Stimulated activated CD8-positive, alpha-beta memory T cell treated with anti-CD3 and anti-CD28 coated beads, Interleukin-4, amount 100 ng/mL, for 4 hours (primary cell): ENCODE measurements around the gene POLR2F.

Source experiments
- DNase-seq, 2 donors: peaks; one replicate each; pipeline ENCODE4 v3.0.0-alpha.2; 2020; ENCODE audit warnings: low read depth in 2 of 2, low spot score in 1 of 2

Gene POLR2F

DNA sequence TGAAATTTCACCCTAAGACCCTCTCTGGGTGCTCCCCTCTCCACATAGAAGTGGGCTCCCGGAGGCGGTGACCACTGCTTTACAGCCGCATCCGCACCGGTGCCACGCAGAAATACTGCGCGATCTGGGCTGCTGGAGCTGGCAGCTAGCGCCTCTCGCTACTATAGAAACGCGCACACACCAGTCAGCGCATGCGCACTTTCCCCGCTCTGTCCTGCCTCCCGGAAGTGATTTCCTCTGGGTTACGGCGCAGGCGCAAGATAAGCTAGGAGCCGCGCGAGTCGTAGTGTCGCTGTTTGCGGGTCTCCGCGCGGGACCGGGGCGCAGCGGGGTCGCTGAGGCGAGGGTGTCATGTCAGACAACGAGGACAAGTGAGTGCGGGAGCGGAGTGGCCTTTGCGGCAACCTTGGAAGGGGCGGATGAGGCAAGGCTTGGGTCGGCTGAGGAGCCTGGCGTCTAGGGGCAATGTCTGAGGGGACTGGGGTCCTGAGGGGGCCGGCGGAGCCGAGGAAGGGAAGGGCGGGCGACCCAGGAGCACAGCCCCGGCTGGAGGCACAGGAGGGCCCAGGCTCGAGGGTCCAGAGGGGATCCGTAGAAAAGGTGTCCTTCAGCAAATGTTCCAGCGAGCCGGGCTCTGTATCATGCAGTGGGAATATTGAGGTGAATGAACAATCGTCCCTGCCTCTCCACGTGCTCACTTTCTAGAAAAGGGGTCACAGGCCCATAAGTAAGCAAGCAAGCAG lies at the start of gene POLR2F, which contains the start of gene C22orf23:
POLR2F (plus strand) TSS at position 263 of the 743 bp plus-strand sequence; CDS start at position 352, 89 bp downstream.
C22orf23 (minus strand) TSS at position 165 of the 743 bp plus-strand sequence. CDS start 452 bp downstream, outside the sequence.
- DNase-seq: peak; percentile 89 to 92

DNA sequence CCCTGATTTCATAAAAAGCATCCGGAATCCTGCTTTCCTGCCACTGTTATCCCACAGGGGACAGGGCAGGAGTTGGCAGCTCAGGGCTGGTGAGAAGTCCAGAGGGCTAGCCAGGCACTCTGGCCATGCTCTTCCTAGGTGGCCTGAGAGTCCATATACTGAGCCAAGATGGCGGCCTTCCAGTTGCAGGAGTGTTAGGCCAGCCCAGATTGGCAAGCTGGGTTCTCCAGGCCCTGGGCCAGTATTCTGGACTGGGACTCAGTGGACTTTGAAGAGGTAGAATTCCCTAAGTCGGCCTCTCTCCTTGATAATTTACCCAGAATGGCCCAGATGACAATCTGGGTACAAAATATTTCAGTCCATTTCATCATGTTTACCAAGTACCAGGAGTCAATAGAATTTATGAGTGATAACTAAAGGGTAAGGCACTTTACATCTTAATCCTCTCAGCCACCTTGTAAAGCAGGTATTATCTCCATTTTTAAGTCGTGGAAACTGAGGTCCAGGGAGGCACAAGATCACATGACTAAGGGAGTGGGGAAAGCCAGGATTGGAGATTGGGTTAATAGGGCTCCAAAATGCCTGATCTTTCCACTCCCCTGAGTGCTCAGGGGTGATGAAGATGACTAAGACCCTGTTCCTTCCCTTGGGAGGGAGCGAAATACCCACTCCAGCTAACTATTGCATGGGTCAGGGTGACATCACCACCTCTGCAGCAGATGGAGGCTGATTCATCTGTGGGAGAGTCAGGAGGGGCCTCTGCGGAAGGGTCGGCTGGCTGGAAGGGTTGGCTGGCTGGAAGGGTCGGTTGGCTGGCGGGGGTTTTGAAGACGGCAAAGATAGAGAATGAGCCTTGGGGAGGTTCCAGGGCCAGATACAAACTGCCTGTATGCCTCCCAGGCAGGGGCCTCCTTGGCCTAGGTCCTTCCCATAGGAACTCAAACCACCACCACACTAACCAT lies 48.6 kb upstream of the POLR2F start:
- no peak for DNase-seq

DNA sequence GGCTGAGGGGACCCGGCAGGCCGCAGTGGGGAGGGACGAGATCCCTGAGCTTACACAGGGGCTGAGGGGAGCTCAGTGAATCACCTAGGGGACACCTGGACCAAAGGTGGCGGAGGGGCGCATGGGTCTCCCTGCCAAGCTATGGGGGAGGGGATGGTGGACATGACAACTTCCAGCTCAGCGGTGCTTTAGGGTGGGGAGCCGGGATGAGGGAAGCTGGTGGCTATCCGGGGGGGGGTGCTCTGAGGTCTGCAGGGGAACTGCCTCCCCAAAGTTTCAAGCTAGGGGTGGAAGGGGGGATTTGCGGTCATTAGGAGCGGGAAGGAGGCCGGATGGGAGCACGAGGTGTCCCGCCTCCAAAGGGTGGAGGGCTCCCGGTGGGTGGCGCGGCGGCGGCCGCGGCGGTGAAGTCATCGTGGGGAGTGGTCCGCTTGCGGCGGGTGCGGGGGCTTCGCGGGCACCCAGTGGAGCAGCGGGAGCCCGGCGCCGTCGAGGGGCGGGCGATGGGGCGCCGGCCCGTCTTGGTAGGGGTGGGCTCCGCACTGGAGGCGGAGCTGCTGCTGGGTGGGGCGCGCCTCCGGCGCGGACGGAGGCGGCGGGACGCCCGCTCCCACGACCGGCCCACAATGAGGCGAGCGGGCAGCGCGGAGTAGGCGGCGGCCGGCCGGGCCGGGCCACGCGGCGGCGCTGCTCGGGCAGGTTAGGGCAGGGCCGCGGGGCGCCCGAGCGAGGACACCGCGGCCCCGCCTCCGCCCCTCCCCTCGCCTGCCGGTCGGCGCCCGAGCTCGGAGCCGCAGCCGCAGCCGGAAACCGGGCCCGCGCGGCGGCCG lies 47.8 kb upstream of the POLR2F start, which contains the start of gene MICALL1:
MICALL1 (plus strand) TSS at position 764 of the 830 bp plus-strand sequence. CDS start 126 bp downstream, outside the sequence.
- DNase-seq: peak in 1 of 2 donors; percentile 9

DNA sequence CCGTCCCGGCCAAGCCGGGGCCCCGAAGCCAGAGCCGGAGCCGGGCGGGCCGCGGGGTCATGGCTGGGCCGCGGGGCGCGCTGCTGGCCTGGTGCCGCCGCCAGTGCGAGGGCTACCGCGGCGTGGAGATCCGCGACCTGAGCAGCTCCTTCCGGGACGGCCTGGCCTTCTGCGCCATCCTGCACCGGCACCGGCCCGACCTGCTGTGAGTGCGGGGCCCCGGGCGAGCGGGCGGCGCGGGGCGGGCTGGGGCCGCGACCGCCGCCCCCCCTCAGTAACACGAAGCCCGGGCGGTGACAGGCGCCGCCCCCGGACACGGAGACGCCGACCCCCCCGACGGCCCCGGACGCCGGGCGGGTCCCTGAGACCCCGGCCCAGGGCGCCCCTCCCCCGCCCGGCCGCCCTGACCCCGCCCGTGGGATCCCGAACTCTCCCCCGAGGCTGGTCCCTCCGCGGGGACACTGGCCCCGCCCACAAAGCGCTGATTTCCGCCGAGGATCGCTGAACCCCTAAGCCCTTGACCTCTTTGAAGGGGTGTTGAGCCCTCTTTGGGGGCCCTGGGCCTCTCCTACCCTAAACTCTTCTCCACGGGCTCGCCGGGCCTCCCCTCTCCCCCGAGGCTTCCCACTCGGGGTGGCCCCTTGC lies 47.0 kb upstream of the POLR2F start:
- DNase-seq: no peak

DNA sequence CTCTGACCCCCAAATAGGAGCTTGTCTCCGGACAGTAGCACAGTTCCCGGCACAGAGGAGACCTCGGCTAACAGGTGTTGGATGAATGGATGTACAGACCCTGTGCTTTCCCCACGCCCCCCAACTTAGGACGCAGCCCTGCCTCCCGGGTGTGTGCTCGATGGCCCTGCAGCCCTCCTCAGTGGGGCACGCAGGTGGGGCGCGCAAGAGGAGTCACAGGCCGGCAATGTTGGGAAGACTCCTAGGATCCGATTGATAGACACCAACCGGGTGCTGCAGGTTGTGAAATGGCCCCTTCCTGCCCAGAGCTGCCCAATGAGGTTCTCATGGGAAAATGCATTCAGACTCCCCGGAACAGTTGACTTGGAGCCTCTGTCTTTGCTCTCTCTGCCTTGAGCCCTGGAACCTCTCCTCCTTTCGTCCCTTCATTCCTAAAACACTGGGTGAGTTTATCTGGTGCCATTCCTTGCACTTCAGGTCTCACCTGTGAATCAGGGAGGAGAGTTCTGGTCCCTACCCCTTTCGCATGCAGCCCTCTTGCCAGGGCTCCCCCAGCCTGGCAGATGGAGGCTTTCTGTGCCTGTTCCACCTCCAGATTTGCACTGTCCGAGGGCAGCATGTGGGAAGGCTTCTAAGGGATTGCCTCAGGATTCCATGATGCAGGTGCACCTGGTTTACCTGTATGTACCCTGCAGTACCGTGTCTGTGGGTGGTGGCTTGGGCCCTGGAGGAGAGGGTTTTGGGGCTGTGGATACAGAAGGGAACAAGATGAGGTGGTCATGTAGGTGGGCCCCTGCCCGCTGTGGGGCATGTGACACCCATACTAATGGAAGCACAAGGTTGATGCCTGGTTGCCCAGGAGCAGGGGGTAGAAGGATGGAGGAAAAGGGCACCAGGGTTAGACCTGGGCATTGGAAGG lies 46.2 kb upstream of the POLR2F start:
- DNase-seq: no peak

DNA sequence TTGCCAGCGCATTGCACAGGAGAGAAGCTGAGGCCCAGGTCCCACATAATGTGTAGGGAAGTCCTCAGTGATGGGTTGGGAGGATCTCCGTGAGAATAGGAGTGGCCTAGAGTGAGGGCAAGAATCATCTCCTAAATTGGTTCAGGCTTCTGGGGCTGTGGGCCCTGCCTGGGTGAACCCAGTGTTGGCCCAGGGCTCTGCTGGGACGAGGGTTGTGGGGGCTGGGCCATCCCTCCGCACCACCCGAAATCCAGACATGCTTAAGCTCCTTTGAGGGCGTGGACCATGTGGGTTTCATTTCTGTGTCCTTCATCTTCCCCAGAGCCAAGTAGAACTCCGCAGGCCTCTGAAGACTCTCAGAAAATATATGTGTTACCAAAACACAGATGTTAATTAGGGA lies 43.7 kb upstream of the POLR2F start:
- DNase-seq: no peak

DNA sequence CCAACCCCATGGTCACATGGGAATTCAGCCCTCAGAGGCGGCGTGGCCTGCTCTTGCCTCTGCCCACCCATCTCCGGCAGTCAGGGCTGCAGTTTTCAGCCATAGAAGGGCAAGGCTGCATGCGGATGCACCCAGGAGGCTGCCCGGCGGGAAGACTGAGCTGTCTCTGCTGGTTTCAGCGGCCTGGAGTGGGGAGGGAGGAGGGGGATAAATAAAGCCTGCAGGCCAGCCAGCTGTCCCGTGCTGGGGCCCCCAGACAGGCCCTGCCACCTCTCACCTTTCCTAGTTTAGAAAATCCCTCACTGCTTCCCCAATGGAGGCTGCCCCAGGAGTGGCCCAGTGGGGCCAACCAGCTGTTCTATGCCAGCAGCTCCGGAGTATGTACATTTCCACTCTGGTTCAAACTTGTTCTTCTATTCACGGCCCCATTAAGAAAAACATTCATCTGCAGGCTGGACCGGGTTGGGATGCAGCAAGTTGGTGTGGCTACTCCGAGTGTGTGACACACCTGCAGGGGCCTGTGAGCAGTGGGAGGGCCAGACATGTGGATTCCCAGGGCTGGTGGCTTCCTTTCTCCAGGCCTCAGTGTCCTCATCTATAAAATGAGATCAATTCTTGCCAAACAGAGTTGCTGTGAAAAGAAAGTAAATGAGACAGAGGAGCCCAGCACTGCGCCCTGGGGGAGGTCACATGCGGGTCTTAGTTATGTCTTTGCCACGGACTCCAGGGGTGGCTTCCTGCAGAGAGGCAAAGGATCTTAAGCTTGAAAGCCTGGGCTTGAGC lies 42.4 kb upstream of the POLR2F start:
- DNase-seq: no peak

DNA sequence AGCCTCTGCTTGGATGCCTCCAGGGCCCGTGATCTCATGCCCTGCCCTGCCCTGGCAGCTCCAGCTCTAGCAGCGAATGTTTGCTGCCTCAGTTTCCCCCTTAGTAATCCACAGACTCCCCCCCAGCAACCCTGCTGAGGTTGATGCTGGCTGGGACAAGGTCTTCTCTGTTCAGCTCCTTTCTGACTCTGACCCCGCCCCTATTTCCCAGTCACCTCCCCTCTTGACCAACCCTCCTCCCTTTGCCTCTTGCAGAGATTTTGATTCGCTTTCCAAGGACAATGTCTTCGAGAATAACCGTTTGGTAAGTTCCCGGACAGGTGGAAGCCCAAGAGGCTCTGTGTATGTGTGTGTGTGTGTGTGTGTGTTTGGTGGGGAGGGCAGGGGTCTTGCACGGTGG lies 41.8 kb upstream of the POLR2F start:
- no peak for DNase-seq

DNA sequence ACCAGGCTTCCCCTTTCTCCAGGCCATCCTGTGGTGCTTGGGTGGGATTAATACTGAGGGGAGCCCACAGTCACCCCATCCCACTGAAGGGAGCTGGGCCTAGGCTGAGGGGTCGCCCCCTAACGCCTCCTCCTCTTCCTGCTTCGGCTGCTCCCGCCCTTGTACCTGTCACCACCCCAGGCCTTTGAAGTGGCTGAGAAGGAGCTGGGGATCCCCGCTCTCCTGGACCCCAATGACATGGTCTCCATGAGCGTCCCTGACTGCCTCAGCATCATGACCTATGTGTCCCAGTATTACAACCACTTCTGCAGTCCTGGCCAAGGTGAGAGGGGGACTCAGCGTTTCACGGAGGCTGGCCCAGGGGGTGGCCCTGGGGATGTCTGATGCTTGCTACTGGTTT lies 41.3 kb upstream of the POLR2F start:
- no peak for DNase-seq

DNA sequence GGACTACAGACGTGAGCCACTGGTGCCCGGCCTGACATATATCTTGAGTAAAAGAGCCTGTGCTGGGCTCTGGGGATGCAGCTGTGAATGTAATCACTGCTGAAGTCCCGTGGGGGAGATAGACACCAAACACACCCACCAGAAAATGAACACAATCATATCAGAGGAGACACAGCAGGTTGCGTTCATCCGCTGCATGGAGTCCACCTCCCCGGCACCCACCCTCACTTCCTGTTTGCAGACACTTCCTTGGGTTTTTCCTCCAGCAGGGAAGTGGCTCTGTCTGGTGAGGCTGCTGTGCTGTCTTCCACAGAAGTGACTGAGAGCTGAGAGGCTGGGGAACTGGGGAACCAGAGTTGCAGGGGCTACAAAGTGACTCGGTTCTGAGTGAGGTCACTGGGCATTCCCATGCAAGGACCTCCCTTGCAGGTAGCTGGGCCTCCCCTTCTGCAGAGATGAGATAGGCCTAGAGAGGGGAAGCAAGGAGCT lies 40.2 kb upstream of the POLR2F start:
- no peak for DNase-seq

DNA sequence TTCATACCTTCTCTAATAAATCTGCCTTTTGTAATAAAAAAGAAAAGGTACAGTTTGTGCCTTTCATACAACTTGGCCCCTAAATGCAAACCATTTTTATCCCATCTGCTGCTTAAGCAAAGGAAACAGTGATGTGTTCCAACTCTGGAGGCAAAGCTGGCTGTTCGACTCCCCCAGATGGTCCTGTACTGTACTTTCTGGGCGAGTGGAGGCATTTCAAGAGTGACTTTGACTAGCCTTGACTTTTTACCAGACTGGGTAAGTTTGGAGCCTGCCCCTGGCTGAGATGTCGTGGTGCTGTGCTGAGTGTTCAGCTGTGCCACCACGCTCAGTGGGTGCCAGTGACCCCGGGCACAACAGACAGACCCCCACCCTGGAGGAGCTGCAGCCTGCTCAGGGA lies 37.2 kb upstream of the POLR2F start:
- no peak for DNase-seq

DNA sequence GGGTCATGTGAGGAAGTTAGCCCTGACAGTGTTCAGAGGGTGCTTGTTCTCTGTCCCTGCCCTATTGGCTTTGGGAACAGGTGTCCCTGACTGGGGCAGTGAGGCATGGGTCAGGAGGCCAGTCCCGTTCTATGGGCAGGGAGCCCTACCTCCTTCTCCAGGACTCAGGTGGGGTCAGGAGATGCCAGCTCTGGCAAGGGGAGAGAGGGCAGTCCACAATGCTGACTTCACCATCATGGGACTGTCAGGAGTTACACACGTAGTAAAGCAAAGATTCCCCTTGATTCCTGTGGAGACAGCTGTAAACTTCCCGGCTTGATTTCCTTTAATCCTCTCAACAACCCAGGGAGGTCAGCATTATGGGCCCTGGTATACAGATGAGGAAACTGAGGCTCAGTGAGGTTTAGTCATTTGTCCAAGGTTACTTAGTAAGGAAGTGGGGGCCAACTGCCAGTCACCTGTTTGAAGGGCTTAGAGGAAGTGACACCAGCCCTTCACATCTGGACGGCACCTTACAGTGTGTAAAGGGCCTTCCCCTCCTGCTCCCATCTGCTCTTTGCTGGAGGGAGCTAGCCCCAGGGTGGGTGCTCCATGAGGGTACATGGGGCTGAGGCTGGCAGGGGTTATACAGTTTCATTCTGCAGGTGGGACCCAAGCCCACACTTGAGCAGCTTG lies 35.5 kb upstream of the POLR2F start:
- no peak for DNase-seq

DNA sequence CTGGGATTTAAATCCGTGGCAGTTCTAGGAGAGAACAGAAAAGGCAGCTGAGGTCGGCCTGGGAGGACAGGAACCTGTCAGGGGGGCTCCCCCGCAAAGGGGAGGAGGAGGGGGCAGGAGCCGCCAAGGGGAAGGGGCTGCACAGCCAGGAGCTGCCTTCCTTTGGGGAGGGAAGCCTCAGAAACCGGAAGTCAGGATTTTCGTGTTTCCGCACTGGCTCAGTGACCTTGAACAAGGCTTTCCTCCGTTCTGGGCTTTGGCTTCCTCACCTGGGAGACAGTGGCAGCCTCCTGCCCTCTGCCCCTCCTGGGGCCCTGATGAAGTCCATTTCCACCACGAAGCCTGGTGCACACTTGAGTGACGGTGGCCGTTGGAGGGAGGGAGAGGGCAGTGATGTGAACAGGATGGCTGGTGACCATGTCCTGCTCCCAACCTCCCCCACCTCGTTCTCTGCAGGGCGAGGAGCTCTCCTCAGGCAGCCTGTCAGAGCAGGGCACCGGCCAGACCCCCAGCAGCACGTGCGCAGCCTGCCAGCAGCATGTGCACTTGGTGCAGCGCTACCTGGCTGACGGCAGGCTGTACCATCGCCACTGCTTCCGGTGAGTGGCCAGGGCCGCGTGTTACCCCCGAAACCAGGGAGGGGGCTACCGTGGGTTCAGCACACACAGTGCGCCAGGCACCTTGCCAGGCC lies 34.8 kb upstream of the POLR2F start:
- no peak for DNase-seq

DNA sequence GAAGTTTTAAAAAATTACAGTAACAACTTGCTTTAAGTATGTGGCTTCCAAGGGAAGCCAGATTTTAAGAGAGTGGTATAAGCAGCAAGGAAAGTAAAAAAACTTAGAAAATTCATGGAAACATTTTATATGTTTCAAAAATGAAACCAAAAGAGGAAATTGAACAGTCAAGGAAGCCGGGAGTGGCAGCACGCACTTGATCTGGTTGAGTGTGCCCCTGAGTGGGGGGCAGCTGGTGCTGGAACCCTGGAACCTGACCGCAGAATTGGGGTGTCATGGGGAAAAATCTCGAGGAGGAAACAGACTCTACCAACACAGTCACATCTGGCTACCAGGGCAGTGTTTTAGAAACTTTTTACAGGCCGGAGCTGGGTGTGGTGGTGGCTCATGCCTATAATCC lies 33.4 kb upstream of the POLR2F start:
- no peak for DNase-seq

DNA sequence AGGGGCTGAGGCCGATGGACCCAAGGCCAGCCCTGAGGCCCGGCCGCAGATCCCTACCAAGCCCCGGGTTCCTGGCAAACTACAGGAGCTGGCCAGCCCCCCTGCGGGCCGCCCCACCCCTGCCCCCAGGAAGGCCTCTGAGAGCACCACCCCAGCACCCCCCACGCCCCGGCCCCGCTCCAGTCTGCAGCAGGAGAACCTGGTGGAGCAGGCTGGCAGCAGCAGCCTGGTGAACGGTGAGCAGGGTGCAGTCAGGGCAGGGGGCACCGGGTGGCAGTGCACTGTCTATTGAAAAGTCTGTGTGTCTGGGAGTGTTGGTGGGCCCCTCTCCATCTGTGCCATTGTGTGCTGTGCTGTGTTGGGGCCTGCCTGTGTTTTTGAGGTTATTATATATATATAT lies 31.3 kb upstream of the POLR2F start:
- no peak for DNase-seq

DNA sequence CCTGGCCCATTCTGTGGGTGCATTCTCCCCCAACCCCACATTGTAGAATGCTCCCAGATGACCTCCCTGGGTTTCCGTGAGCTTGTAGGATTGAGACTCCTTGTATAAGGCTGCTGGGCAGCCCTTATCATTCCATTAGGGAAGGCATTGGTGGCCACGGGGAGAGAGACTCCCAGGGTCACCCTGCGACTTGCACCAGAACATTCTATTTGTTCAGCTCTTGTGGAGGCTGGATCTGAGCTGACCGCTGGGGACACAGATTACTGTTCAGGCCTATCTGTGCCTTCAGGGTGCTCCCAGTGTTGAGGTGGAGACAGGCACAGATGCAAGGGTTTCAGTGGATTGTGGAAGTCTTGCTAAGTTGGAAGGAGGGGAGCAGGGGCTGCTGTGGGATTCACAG lies 29.6 kb upstream of the POLR2F start:
- no peak for DNase-seq

DNA sequence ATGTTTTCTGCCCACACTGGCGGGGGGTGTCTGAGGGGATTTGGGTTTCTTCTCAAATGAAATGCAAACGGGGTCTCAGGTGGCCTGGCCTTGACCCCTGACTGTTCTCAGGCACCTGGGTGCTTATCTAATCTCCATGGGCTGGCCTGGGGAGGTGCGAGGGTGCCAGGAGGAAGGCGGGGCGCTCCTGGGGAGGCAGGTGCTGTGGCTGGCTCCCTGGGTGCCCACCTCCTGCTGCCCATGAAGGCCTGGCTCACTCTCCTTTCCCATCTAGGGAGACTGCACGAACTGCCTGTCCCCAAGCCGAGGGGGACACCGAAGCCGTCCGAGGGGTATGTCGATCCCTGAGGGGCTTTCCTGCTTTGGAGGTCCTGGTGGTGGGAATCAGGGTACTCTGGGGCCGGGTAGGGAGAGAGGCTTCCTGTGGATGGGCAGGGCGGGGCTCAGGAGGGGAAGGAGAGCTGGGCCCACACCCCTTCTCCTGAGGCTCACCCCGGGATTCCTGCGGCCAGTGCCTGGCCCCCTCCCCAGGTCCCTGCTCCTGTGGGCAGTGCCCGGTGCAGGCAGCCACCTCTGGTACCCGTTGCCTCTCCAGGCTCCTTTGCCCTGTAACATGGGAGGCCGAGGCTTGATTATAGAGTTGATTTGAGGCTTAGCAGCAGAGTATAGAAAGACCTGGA lies 29.0 kb upstream of the POLR2F start:
- DNase-seq: no peak
